Peyer's patch (tissue), 4 donors: ENCODE measurements around the gene NKD1. TPM values are rescaled to one million over a fixed set of nuclear protein-coding genes. Genes with fewer than 3 reads are reported as not detected.
A peak's percentile ranks its signal among the peaks of the same experiment; 100 is the strongest.

ENCODE experiments used
- DNase-seq, 3 donors: peaks; one replicate each; pipeline ENCODE4 v3.0.0-alpha.2; 2017 to 2019
- H3K27ac ChIP-seq, 4 donors: fragments of 200-600 bp; sonication (generic); one replicate each; pipeline ENCODE4 v1.5.1; 2016 to 2019
- H3K27me3 ChIP-seq, 2 donors: fragments of 200-600 bp; sonication (generic); one replicate each; pipeline ENCODE4 v1.5.1; 2019
- H3K36me3 ChIP-seq, 3 donors: fragments of 200-600 bp; sonication (generic); one replicate each; pipeline ENCODE4 v1.5.1; 2016 to 2019
- H3K4me1 ChIP-seq, 4 donors: fragments of 200-600 bp; sonication (generic); one replicate each; pipeline ENCODE4 v1.5.1; 2016 to 2019
- H3K4me3 ChIP-seq, 4 donors: fragments of 200-600 bp; sonication (generic); 1 replicate in 3 of 4; 2 replicates in 1 of 4; pipeline ENCODE4 v1.5.1; 2016 to 2019; ENCODE audit warnings: mild to moderate bottlenecking in 1 of 4
- H3K9me3 ChIP-seq, 4 donors: fragments of 200-600 bp; sonication (generic); one replicate each; pipeline ENCODE4 v1.5.1; 2016 to 2019; ENCODE audit warnings: mild to moderate bottlenecking in 1 of 4
- CTCF ChIP-seq, 6 experiments: fragments of 450-650 bp in 4 of 6; fragments of 200-600 bp in 2 of 6; sonication (generic) in 1 of 6; IDR thresholded peaks; one replicate each; pipeline ENCODE4 v1.5.1; 2017 to 2019; ENCODE audit warnings: antibody characterized with exemption in 6 of 6, mild to moderate bottlenecking in 3 of 6, moderate library complexity in 1 of 6
- POLR2A ChIP-seq, 2 donors: fragments of 450-650 bp; IDR thresholded peaks; one replicate each; pipeline ENCODE4 v1.5.1; 2017; ENCODE audit warnings: antibody characterized with exemption in 2 of 2, mild to moderate bottlenecking in 2 of 2, moderate library complexity in 2 of 2
- total RNA-seq, 4 donors: library from RNA; depleted of rRNA; stranded (reverse); fragments of >200 nt; gene quantifications; one replicate each; pipeline ENCODE4 v1.1.0, GENCODE V29; 2016

Gene NKD1
- total RNA-seq, 4 donors from 2014 or later = 1.7 to 4.0 (median 3.4) TPM

DNA sequence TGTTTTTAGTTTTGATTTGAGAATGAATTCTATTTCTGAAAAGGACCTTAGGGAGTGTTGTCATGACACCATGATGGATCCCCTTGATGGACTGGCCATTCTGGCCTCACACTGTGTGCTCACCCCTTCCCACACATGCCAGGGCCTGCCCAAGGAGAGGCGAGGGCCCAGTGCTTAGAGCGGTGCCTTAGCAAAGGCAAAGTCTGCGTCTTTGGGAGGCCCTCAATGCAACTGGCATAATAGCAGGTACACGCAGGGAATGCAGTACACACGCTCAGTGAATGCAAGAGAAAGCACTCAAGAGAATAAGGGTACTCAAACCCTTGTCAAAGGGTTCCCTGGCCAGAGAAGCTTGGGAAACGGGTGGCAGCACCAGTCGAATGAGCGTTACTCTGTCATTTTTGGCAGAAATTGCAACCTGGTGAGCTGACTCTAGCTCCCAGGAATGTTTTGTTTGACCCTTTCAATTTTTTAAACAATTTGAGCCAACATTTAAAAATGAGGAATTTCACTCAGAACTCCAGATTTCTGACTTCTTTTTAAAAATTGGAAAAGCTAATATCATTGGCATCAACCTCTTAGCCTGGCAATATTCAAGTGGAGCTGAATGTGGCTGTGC is 32.1 kb downstream of the NKD1 start:
- H3K4me1 ChIP-seq = peaks cover 0 to 3% (median 0%) of the 10 kb centered on the region in 4 donors

GRCh38 chr16:50581845-50582244 is 33.6 kb downstream of the NKD1 start:
- Histone ChIP-seq H3K27me3 (no peaks in the 10 kb centered on the region), H3K27ac (no peak overlapping the region), H3K9me3 (no peaks in the 10 kb centered on the region), H3K4me3 (no peak overlapping the region), H3K4me1 (peaks cover 0 to 8% (median 0%) of the 10 kb centered on the region in 4 donors), H3K36me3 (no peaks in the 10 kb centered on the region)
- DNase-seq = no peak
- no peak for TF ChIP-seq CTCF (IDR thresholded peaks at IDR 0.05)
- TF ChIP-seq POLR2A (IDR thresholded peaks at IDR 0.05) = no peak

More for the DNA sequence above, 32.1 kb downstream of the NKD1 start:
- TF ChIP-seq CTCF (IDR thresholded peaks at IDR 0.05) (no peak), POLR2A (IDR thresholded peaks at IDR 0.05) (no peak)
- Histone ChIP-seq H3K27me3 (no peaks in the 10 kb centered on the region), H3K27ac (no peak overlapping the region), H3K36me3 (no peaks in the 10 kb centered on the region), H3K9me3 (no peaks in the 10 kb centered on the region), H3K4me3 (no peak overlapping the region)
- DNase-seq = no peak

DNA sequence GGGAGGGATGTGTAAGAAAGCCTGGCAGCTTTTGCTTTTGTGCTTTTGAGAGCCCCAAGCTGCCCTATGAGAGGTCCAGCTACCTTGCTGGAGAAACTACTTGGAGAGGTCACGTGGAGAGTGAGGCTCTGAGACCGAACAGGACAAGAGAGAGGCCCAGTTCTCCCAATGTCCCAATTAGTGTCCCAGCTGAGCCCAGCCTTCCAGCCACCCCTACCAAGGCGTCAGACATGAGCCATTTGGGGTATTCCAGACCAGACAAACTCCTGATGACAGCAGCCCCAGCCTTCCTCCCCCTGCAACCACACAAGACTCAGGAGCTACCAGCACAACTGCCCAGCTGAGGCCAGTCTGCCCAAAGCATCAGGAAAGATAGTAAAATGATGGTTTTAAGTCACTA is 35.0 kb downstream of the NKD1 start:
- H3K27ac ChIP-seq = no peak overlapping the region
- TF ChIP-seq POLR2A (IDR thresholded peaks at IDR 0.05) = no peak
- no peak for TF ChIP-seq CTCF (IDR thresholded peaks at IDR 0.05)
- H3K36me3 ChIP-seq = no peaks in the 10 kb centered on the region
- peaks cover 0 to 8% (median 0%) of the 10 kb centered on the region in 4 donors for H3K4me1 ChIP-seq
- no peak for DNase-seq
- H3K27me3 ChIP-seq = no peaks in the 10 kb centered on the region
- no peak overlapping the region for H3K4me3 ChIP-seq
- H3K9me3 ChIP-seq = no peaks in the 10 kb centered on the region

- H3K4me3 ChIP-seq = no peak overlapping the region
- H3K27ac ChIP-seq = peak overlapping the region in 1 of 4 donors; percentile 70
- H3K27me3 ChIP-seq = no peaks in the 10 kb centered on the region
- H3K9me3 ChIP-seq = no peaks in the 10 kb centered on the region
- DNase-seq = no peak
- peaks cover 0 to 8% (median 0%) of the 10 kb centered on the region in 4 donors for H3K4me1 ChIP-seq
- H3K36me3 ChIP-seq = no peaks in the 10 kb centered on the region
- TF ChIP-seq POLR2A (IDR thresholded peaks at IDR 0.05) (no peak), CTCF (IDR thresholded peaks at IDR 0.05) (no peak)
Measured at GRCh38 chr16:50584033-50584722, 36.0 kb downstream of the NKD1 start.

- peaks cover 0 to 8% (median 0%) of the 10 kb centered on the region in 4 donors for H3K4me1 ChIP-seq
- TF ChIP-seq CTCF (IDR thresholded peaks at IDR 0.05) (no peak), POLR2A (IDR thresholded peaks at IDR 0.05) (no peak)
Measured at GRCh38 chr16:50585331-50585776, 37.2 kb downstream of the NKD1 start.

More at GRCh38 chr16:50585331-50585776, 37.2 kb downstream of the NKD1 start:
- Histone ChIP-seq H3K36me3 (no peaks in the 10 kb centered on the region), H3K27ac (peak overlapping the region in 3 of 4 donors; percentile 19 to 70 (median 53)), H3K9me3 (no peaks in the 10 kb centered on the region), H3K4me3 (no peak overlapping the region), H3K27me3 (no peaks in the 10 kb centered on the region)
- DNase-seq = peak in 1 of 3 donors; percentile 60
